Measurements from ENCODE around the gene GNAZ.
A peak's percentile ranks its signal among the peaks of the same experiment; 100 is the strongest.

The GNAZ gene

GRCh38 chr22:23067691-23068090 lies 2.6 kb upstream of the GNAZ start:
- TF ChIP-seq CTCF (IDR thresholded peaks at IDR 0.05) (no peak), ZFX (IDR thresholded peaks at IDR 0.05; ENCODE audit: borderline replicate concordance) (no peak)
- no peak overlapping the region for H3K27ac ChIP-seq

GRCh38 chr22:23068096-23068831 lies 2.1 kb upstream of the GNAZ start:
- TF ChIP-seq ZFX (IDR thresholded peaks at IDR 0.05; ENCODE audit: borderline replicate concordance), result no peak
- no peak for TF ChIP-seq CTCF (IDR thresholded peaks at IDR 0.05)
- H3K27ac ChIP-seq, result no peak overlapping the region

- H3K27ac ChIP-seq, result no peak overlapping the region
- no peak for TF ChIP-seq CTCF (IDR thresholded peaks at IDR 0.05)
- TF ChIP-seq ZFX (IDR thresholded peaks at IDR 0.05; ENCODE audit: borderline replicate concordance), result no peak
These were observed 1.4 kb upstream of the GNAZ start for GRCh38 chr22:23068832-23069385.

- H3K27ac ChIP-seq, result peak overlapping the region; percentile 46
- TF ChIP-seq CTCF (IDR thresholded peaks at IDR 0.05) (no peak), ZFX (IDR thresholded peaks at IDR 0.05; ENCODE audit: borderline replicate concordance) (no peak)
These were observed 589 bp upstream of the GNAZ start for GRCh38 chr22:23069502-23070357.

- TF ChIP-seq CTCF (IDR thresholded peaks at IDR 0.05) (no peak), ZFX (IDR thresholded peaks at IDR 0.05; ENCODE audit: borderline replicate concordance) (no peak)
- no peak overlapping the region for H3K27ac ChIP-seq
These were observed 1.1 kb downstream of the GNAZ start for GRCh38 chr22:23071230-23072076.

GRCh38 chr22:23072077-23072910 lies 2.0 kb downstream of the GNAZ start:
- no peak overlapping the region for H3K27ac ChIP-seq
- TF ChIP-seq CTCF (IDR thresholded peaks at IDR 0.05) (no peak), ZFX (IDR thresholded peaks at IDR 0.05; ENCODE audit: borderline replicate concordance) (no peak)
